ENCODE data around the gene LIPA.
"Not testable (repeated sequence)": the region's sequence is repeated elsewhere in the genome, so short reads cannot be mapped to it uniquely, and the experiment has no call there.

LIPA gene

DNA sequence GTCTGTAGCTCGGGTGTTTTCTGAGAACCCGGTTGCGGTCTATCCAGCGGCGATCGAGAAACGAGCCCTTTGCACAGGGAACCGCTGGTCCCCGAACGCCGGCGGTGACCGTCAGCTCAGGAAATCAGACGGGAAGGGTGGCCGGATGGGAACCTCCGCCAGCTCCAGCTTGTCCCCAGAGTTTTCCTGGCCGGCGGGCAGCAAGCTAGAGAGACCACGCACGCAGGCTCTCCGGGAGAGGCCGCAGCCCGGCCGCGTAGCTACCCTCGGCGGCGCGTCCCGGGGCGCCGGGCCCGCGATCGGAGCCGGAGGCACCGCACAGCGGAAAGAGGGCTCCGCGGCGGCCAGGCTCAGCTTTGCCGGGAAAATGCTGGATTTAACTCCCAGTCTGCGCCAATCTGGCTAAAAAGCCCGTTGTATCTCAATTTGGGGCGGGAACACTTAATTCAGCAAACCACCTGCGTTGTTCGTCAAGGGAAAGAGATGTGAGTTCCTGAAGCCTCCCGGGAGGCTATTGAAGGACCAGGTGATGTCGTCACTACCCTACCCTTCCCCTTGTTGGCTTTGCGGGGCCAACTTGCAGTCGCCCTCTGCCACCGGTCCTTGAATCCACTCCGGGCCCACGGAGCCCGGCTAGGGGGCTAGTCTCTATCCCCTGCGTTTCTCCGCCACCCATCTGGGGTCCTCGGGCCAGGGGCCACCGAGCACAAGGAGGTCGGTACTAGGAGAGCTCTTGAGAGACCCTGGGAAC is 43.6 kb downstream of the LIPA start:
- DNase-seq = peak; percentile 33

DNA sequence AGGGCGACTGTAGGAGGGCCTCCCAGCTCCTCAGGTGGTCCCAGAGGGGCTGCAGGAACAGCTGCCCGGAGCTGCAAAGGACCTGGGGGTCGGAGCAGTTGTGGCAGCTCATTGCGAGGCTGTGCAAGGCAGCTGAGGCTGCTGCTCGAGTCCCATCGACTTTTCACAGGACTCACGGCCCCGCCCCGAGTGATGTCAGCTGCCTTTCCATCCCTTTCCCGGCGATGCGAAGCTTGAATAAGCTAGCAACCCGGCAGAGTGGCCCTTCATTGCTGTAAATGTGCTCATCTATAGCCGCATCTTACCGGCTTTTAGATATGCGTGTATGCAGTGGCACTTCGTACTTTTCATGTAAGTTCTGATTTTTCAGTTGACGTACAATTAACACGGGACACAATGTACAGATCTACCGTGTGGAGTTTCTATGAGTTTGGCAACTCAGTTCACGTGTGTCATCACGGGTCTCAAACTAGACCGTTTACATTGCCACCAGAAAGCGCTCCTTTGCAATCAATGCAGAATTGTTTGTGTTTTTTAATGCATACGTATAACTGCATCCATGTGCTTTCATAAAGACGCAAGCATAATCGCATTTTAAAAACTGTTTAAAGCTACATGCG is 44.3 kb downstream of the LIPA start, which contains the start of gene CH25H:
Gene CH25H (minus strand): TSS at position 137 of the 620 bp plus-strand sequence. CDS start 25 bp downstream, at position 112.
- DNase-seq = peak; percentile 88

DNA sequence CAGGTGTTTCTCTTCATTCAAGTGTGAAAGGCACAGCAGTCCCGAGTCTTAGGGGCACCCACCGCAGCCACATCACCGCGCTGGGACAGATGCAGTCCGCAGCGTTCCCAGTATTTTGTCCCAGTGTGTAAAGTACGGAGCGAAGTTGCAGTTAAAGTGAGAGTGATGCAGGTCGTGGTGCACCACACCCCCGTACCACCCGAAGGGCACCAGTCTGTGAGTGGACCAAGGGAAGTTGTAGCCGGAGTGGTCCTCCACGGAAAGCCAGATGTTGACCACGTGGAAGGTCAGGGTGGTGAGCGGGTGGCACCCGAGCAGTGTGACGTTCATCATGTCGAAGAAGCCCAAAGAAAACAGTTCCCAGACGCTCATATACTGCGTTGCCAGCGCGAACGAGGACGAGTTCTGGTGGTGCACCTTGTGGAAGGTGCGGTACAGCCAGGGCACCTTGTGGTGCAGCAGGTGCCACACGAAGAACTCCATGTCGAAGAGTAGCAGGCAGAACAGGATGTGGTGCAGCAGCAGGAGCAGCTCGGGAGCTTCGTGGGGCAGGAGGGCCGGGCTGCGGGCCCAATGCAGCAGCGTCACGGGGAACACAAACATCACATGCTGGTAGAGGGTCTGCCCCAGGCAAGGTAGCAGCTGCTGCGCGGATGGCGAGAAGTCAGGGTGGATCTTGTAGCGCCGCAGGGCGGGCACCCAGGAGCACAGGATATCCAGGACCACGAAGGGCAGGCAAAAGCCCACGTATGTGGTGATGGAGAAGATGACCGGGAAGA is 45.0 kb downstream of the LIPA start:
- no peak for DNase-seq

DNA sequence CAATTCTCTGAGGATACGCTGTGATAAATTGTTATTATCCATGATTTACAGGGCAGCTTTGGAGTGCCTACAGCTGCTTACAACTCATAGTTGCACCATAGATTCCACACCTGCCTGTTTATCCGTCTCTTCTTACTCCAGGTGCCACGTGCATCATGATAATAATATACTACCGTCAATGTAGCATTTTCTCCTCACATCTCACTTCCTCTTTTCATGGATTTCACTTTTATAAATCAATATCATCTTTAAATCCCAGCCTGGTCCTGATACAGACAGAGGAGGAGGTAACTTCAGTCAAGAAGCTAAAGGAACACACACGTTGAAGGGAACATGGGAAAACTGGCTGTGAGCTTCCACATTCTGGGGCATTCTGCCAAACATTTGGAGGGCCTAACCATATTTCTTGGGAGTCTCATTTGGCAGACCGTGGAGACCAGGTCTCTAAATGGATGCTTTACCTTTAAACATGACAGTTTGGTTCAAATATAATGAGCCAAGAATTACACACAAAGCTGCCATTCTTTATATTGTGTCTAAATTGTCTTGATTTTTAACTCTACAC is 46.9 kb downstream of the LIPA start:
- DNase-seq = peak; percentile 65

DNA sequence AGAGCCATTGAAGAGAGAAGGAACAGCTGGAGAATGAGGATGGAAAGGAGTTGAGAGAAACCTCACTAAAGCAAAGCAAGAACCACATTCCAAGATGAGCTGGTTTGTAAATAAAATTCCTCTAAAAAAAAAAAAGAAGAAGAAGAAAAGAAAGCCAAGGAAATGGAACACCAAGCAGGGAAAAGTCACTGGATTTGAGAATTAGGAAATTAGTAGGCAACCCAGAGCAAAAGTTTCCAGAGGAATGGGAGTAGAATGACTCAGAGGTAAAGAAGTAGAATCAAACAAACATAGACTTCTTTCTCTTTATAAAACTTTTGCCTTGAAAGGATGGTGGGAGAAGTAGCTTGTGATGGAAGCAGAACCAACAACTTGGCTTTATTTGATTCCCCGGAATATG is 48.3 kb downstream of the LIPA start:
- peak; percentile 64 for DNase-seq

DNA sequence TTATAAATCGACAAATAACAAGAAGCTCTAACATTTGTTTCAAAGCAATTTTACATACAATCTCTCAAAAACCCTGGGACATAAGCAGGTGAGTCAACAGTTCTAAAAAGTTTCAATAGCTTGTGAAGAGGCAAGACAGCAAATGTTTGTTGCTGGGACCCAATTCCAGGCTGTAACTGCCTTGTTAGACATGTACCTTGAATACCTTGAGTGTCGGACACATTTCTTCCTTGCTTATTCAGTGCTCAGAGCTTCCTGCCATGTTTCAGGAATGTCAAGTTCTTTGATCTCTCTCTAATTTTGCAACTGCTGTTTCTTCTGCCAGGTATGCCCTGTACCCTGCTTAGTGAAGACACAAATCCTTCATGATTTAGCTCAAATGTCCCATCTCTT is 49.5 kb downstream of the LIPA start:
- no peak for DNase-seq

DNA sequence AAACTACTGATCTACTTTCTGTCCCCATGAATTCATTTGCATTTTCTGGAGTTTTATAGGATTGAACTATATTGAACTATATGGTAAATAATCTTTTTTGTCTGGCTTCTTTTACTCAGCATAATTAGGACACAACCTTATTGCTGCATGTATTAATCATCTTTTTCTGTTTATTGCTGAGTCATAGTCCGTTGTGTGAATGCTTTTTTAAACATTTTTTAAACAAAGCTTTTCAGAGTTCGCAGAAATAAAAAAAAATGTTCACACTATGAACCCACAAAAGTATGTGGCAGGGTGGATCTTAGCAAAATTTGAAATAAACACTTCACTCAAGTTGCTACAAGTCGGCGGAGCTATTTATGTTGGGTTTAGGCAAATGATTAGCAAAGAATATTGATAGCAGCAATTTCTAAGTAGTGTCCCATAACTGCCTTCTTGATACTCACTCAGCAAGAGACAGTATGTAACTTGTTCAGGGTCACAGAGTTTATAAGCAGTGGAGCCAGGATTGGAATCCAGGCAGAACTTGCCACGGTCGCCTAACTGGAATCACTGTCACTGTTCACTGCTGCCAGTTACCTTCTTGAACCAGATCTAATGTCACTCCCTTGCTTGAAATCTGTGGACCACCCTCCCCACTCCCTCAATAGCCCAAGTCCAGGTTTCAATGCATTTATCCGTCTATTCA is 50.1 kb downstream of the LIPA start:
- peak; percentile 44 for DNase-seq

DNA sequence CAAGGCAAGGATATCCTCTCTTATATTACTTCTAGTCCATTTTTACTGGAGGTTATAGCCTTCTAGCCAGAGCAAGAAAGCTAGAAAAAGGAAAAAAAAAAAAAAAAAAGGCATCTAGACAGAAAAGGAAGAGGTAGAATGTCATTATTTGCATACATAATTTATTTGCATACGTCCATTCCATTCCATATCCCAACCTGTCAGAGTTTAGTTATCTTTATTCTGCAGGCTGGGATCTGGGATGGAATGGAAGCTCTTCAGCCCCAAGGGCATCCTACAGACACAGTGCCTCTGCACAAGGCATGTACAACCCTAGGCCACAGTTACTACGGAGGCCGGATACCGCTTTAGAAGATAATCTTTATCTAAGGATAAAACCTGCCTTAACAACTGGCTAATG is 54.1 kb downstream of the LIPA start:
- no peak for DNase-seq

DNA sequence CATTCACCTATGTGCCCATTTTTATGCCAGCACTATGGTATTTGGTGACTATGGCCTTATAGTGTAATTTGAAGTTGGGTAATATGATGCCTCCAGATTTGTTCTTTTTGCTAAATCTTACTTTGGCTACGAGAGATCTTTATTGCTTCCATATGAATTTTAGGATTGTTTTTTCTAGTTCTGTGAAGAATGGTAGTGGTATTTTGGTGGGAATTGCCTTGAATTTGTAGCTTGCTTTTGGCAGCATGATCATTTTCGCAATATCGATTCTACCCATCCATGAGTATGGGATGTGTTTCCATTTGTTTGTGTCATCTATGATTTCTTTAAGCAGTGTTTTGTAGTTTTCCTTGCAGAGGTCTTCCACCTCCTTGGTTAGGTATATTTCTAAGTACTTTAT is 60.3 kb downstream of the LIPA start:
- not testable (repeated sequence) for DNase-seq

DNA sequence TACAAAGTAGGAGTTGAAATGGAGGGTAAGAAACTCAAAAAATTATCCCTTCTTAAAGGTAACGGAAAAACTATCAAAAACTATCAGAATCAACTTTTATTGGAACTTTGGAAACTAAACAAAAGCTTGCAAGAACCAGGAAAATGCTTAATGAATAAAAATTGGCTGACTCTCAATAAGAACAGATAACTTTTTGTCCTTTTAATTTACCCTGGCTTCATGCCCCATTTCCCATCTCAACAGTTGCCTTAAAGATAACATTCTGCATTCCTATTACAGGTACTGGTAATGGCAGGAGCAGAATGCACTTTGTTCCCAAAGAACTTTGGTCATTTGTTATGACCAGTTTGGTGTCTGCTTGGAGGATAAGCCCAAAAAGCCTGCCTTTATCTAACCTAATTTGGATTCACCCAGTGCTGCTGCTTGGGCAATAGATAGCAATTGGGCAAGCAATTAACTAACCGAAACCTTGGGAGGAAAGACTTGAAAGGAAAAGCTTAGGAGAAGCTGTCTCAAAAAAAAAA is 62.3 kb downstream of the LIPA start:
- DNase-seq = no peak

DNA sequence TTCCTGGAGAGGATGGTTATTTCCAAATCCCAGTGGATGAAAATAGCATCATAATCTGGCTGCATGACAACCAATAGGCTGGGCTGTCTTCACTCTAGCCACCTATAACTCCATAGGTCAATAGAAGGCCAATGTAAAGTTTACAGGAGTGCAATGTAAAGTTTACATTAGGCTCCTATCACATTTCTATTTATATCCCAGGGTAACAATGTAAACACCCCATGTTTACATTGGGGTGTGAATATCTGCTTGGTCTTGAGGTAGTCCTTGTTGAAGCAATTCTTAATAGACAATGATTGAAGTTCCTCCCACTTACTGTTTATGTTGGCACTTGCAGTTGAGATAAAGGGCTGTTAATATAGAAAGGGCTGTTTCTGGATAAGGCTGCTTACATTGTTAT is 65.9 kb downstream of the LIPA start:
- no peak for DNase-seq

DNA sequence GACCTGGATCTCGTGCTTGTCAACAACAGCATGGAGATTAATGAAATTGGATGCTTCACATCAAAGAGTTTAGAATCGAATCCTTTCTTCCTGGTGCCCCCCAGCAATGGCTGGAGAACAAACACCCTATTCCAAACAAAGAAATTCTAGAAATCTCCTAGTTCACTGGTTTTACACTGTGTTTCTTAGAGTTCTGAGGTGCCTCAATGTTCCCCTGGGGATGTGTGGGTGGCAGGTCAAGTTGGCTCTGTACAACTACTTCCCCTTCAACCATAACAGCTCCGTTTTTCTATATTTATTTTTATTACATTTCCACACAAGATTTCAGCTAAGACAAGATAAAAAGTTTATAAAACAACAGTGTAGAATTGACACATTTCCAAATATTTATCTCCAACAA is 66.9 kb downstream of the LIPA start:
- no peak for DNase-seq

DNA sequence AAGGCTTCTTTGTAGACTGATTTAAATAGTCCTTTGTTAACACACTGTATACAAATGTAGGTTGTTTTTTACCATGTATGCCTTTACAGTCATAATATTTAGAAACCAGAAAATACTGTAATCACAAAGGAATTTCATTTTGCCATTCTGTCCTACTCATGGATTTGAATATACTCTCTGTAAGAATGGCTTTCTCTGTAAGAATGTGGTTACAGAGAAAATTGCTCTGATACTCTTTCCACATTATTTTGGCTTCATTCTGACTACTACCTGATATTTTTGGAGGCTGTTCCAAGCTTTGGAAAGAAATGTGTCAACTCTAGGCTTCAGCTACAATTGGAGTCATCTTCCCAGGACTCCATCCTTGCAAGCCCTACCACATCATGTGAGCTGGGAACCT is 68.0 kb downstream of the LIPA start:
- peak; percentile 56 for DNase-seq

DNA sequence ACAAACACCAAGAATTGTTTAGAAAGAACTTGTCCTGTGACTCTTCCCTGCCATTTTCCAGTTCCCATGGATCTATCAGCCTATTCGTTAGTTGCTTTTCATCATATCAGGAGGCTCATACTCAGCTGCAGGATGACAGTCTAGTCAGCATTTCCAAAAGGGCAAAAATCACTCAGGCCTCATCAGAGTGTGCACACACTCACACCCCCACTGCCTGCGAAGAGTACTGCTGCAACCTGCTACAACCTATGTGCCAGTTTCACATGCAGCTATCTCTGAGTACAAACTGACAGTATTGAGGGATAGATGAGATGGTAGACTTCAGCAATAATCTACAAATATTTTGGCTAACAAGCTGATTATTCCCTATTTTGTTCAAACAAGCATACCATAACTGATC is 68.7 kb downstream of the LIPA start:
- DNase-seq = no peak

DNA sequence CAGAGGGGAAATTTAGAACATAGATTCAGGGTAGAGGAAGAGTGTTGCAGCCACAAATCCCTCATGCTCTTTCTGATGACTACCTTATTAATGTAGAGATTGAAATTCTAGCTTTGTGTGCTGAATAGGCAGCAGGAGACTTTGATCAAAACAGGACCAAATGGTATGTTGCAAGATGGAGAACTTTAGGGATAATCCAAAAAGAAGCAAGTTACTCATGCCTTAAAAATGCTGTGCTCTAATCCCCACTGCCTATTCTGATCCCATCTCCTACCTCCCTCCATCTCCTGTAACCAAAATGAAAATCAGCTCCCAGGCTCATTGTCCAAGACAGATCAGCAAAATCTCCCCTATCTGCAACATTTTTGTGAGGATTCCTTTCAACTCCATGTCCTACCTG is 75.8 kb downstream of the LIPA start:
- DNase-seq = peak; percentile 46

DNA sequence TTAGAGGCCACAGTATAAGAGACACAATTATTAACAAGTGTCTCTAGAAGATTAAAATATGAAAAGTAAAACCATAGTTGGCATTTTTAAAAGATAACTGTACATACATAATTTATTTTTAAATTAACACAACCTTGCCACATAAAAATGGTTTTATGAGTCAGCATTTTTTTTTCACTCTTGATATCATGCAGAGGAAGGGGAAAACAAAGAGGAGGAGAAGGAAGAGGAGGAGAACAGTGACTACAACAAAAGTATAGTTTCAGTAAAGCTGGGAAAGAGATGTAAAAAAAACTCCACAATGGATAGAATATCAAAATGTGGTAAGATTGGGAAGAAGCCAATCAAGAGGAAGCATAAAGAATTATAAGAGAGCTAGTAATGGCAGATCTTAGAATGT is 78.5 kb downstream of the LIPA start:
- DNase-seq = no peak

DNA sequence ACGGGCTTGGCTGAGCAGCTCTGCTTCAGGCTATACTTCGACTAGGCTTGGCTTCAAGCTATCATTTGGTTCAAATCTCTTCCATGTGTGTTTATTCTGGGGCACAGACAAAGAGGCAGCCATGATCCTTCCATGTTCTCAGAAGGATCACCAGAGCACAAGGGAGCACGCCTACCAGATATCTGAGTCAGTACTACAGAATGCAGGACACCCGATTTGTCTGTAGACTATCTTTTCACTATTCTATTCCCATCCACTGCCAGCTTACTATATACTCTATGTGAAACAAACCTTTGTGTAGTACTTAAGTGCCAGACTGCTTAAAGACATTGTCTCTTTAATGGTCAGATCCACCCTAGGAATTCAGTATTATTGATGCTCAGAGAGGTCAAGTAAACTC is 79.6 kb downstream of the LIPA start:
- DNase-seq = peak; percentile 69

DNA sequence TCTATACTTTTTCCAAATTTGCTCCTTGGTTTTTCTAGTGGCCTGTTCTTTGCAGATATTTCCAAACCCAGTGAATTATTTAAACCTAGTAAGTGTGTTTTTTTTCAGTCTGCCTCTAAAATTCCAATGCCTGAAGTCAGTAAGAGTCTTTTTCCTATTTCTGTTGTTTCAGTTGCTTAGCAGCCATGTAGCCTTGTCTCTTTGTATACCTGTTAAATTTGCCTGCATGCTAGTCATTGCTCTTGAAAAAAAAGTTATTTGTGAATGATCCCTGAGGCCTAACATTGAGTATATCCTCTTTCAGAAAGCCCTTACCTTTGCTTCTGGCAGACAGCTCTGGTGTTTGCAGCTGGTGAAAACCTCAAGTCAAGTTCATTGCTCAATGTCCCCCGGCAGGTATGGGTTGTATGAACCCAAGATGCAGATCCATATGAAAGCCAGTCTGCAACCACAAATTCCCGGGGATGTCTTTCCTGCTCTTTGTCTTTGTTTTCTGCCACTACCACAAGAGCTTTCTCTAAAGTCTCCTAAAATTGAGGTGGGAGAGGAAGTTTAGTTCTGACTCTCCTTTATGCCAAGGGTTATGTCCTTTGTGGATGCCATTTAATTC is 80.2 kb downstream of the LIPA start:
- DNase-seq = peak; percentile 44

DNA sequence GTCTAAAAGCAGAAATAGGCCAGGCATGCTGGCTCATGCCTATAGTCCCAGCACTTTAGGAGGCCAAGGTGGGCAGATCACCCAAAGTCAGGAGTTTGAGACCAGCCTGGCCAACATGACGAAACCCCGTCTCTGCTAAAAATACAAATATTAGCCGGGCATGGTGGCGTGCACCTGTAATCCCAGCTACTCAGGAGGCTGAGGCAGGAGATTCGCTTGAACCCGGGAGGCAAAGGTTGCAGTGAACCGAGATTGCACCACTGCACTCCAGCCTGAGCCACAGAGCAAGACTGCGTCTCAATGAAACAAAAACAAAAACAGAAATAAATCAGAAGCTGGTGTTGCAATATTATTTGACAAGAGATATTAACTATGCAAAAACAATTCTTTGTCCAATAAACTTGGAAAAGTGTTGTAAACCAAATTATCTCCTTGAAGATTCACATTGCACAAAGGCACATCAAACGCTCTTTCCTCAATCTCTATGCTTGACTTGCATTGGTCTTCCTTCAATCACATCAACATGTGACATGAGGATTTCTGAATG is 83.1 kb downstream of the LIPA start:
- not testable (repeated sequence) for DNase-seq

DNA sequence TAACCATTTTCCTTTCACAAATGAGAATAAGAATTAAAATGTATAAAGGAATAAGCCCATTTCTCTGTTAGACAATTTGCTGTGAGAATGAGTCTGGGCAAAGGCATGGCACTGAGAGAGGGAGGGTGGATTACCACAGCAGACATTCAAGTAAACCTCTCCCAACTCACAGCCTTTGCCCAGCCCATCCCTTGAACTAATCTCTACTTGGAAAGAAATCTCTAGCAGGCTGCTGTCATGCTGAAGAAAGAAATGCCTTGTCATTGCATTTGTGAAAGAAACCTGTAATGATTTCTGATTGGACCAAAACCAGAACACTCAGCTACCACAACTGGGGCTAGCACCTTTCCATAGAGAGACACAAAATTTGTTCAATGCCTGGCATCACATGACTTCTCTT is 83.7 kb downstream of the LIPA start:
- DNase-seq = no peak

DNA sequence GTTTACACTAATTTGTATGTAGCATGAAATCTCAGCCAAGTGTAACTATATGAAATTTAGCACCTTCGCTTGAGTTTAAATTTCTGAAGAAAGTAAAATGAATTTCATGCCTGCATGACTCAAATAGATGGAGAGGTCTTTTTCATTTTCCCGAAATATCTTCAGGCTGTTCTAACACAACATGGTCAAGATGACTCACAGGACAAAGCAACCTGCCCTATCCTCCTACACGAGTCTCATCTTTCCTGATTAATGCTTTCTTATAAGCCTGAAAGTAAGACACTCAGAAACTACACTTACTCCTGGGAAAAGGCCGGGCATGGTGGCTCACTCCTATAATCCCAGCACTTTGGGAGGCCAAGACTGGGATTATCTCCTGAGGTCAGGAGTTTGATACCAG is 85.7 kb downstream of the LIPA start:
- no peak for DNase-seq

DNA sequence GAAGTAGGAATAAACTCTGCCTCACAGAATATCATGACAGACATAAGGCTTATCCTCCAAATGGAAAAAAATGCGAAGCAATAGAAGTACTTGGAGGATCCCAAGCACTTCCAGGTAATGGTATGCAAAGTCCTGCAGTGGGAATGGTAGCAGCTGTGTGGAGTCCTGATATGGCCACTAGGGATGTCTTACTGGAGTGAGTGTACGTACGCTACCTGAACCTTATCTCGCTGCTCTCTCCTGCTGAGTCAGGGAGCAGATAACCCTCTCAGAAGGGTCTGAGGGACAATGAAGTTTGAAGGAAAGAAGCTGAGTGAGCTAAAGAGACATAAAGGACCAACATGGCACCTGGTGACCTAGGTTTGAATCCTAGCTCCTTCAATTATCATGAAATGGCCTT is 86.7 kb downstream of the LIPA start:
- no peak for DNase-seq
